ENCODE measurements around the gene KCTD4. TPM values are rescaled to one million over a fixed set of nuclear protein-coding genes. Genes with fewer than 3 reads are reported as not detected.
"Not testable (repeated sequence)": the region's sequence is repeated elsewhere in the genome, so short reads cannot be mapped to it uniquely, and the experiment has no call there.

KCTD4 gene
- under 1 TPM in 1 of 2 donors, not detected in 1; 0.02 TPM for polyA plus RNA-seq

DNA sequence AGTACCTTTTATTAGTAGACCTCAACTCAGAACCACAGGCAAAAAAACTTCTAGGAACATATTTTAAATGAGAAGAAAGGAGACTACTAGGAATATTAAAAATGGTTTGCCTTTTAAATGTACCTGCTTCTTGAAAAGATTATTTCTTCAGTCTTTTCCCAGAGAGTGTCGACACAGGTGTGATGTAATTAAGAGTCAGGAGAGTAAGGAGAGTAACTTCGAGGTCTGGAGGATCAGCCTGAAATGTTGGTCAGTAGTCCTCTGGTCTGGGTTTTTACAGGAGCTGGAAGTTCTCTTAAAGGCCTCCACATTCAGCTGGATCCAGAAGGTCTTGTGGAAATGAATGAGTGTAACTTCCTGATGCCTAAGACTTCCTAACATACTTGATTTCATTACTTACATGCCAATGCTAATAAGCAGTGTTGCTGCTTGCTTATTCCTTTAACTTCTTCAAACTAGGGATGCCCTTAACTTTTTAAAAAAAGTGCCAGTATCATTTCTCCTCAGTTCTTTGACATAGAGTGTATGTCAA lies at the start of gene KCTD4:
Gene KCTD4 (minus strand): TSS at position 345 of the 532 bp plus-strand sequence. CDS start 6,478 bp downstream, outside the sequence.
- H3K4me3 ChIP-seq (ENCODE audit: low read depth in 1 of 2, low read length in 2 of 2): no peak within 1 kb of the TSS
- H3K27ac ChIP-seq (ENCODE audit: low read depth in 2 of 2, low read length in 1 of 2): no peak within 1 kb of the TSS
- peaks cover 0 to 3% of the 10 kb centered on the region in 2 donors for H3K4me1 ChIP-seq (ENCODE audit: control insufficient read depth in 2 of 2, insufficient read depth in 2 of 2, low read length in 1 of 2)
- no peaks in the 10 kb centered on the region for H3K9me3 ChIP-seq (ENCODE audit: control insufficient read depth in 2 of 2, insufficient read depth in 1 of 2, low read depth in 1 of 2, low read length in 1 of 2)
- no peaks in the 10 kb centered on the region for H3K27me3 ChIP-seq (ENCODE audit: control insufficient read depth in 1 of 2, insufficient read depth in 2 of 2, low read length in 2 of 2)
- WGBS, 2 donors: 83 to 84% methylated on average over 2 of the region's 2 CpGs
- no peaks in the 10 kb centered on the region for H3K36me3 ChIP-seq (ENCODE audit: control insufficient read depth in 2 of 2, insufficient read depth in 2 of 2, low read length in 1 of 2)

DNA sequence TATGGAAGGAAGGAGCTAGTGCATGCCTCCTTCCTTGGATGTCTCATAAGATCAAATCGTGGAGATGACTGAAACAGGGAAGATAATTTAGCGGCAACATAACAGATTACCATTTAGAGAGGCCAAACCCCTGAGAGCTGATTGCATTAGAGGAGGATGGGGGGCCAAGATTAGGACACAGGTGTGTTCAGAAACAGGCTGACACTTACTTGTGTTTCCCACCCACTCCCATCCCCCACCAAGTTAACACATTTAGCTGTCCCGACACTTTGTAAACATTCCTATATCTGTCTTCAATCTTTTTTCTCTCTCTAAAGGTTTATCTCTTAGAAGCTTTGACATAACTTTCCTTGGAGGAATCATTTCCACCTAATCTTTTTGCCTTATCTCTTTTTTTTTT lies 48.8 kb upstream of the KCTD4 start:
- 88 to 90% methylated on average over 3 of the region's 3 CpGs for WGBS, 2 donors
- no peaks in the 10 kb centered on the region for H3K9me3 ChIP-seq (ENCODE audit: control insufficient read depth in 2 of 2, insufficient read depth in 1 of 2, low read depth in 1 of 2, low read length in 1 of 2)
- no peaks in the 10 kb centered on the region for H3K36me3 ChIP-seq (ENCODE audit: control insufficient read depth in 2 of 2, insufficient read depth in 2 of 2, low read length in 1 of 2)
- H3K4me1 ChIP-seq (ENCODE audit: control insufficient read depth in 2 of 2, insufficient read depth in 2 of 2, low read length in 1 of 2): no peaks in the 10 kb centered on the region
- no peak overlapping the region for H3K4me3 ChIP-seq (ENCODE audit: low read depth in 1 of 2, low read length in 2 of 2)
- no peaks in the 10 kb centered on the region for H3K27me3 ChIP-seq (ENCODE audit: control insufficient read depth in 1 of 2, insufficient read depth in 2 of 2, low read length in 2 of 2)
- H3K27ac ChIP-seq (ENCODE audit: low read depth in 2 of 2, low read length in 1 of 2): no peak overlapping the region

GRCh38 chr13:45244736-45245135 lies 43.9 kb upstream of the KCTD4 start:
- H3K9me3 ChIP-seq (ENCODE audit: control insufficient read depth in 2 of 2, insufficient read depth in 1 of 2, low read depth in 1 of 2, low read length in 1 of 2); H3K27me3 ChIP-seq (ENCODE audit: control insufficient read depth in 1 of 2, insufficient read depth in 2 of 2, low read length in 2 of 2); H3K27ac ChIP-seq (ENCODE audit: low read depth in 2 of 2, low read length in 1 of 2); H3K36me3 ChIP-seq (ENCODE audit: control insufficient read depth in 2 of 2, insufficient read depth in 2 of 2, low read length in 1 of 2); H3K4me3 ChIP-seq (ENCODE audit: low read depth in 1 of 2, low read length in 2 of 2); H3K4me1 ChIP-seq (ENCODE audit: control insufficient read depth in 2 of 2, insufficient read depth in 2 of 2, low read length in 1 of 2): not testable (repeated sequence)
- 95 to 97% methylated on average over 7 of the region's 7 CpGs for WGBS, 2 donors

GRCh38 chr13:45243077-45243476 lies 42.2 kb upstream of the KCTD4 start:
- no peaks in the 10 kb centered on the region for H3K4me1 ChIP-seq (ENCODE audit: control insufficient read depth in 2 of 2, insufficient read depth in 2 of 2, low read length in 1 of 2)
- no peaks in the 10 kb centered on the region for H3K9me3 ChIP-seq (ENCODE audit: control insufficient read depth in 2 of 2, insufficient read depth in 1 of 2, low read depth in 1 of 2, low read length in 1 of 2)
- WGBS, 2 donors: 68 to 69% methylated on average over 8 of the region's 8 CpGs
- peak overlapping the region in 1 of 2 donors; percentile 60 for H3K27ac ChIP-seq (ENCODE audit: low read depth in 2 of 2, low read length in 1 of 2)
- no peaks in the 10 kb centered on the region for H3K27me3 ChIP-seq (ENCODE audit: control insufficient read depth in 1 of 2, insufficient read depth in 2 of 2, low read length in 2 of 2)
- no peaks in the 10 kb centered on the region for H3K36me3 ChIP-seq (ENCODE audit: control insufficient read depth in 2 of 2, insufficient read depth in 2 of 2, low read length in 1 of 2)
- H3K4me3 ChIP-seq (ENCODE audit: low read depth in 1 of 2, low read length in 2 of 2): no peak overlapping the region

GRCh38 chr13:45242524-45242923 lies 41.7 kb upstream of the KCTD4 start:
- Histone ChIP-seq H3K27me3 (ENCODE audit: control insufficient read depth in 1 of 2, insufficient read depth in 2 of 2, low read length in 2 of 2) (no peaks in the 10 kb centered on the region), H3K27ac (ENCODE audit: low read depth in 2 of 2, low read length in 1 of 2) (no peak overlapping the region), H3K4me3 (ENCODE audit: low read depth in 1 of 2, low read length in 2 of 2) (no peak overlapping the region), H3K9me3 (ENCODE audit: control insufficient read depth in 2 of 2, insufficient read depth in 1 of 2, low read depth in 1 of 2, low read length in 1 of 2) (no peaks in the 10 kb centered on the region), H3K36me3 (ENCODE audit: control insufficient read depth in 2 of 2, insufficient read depth in 2 of 2, low read length in 1 of 2) (no peaks in the 10 kb centered on the region), H3K4me1 (ENCODE audit: control insufficient read depth in 2 of 2, insufficient read depth in 2 of 2, low read length in 1 of 2) (no peaks in the 10 kb centered on the region)
- WGBS, 2 donors: 70 to 77% methylated on average over 1 of the region's 1 CpG

- H3K36me3 ChIP-seq (ENCODE audit: control insufficient read depth in 2 of 2, insufficient read depth in 2 of 2, low read length in 1 of 2): no peaks in the 10 kb centered on the region
- 15 to 19% methylated on average over 3 of the region's 3 CpGs for WGBS, 2 donors
- no peak overlapping the region for H3K27ac ChIP-seq (ENCODE audit: low read depth in 2 of 2, low read length in 1 of 2)
- no peak overlapping the region for H3K4me3 ChIP-seq (ENCODE audit: low read depth in 1 of 2, low read length in 2 of 2)
- no peaks in the 10 kb centered on the region for H3K27me3 ChIP-seq (ENCODE audit: control insufficient read depth in 1 of 2, insufficient read depth in 2 of 2, low read length in 2 of 2)
- H3K9me3 ChIP-seq (ENCODE audit: control insufficient read depth in 2 of 2, insufficient read depth in 1 of 2, low read depth in 1 of 2, low read length in 1 of 2): no peaks in the 10 kb centered on the region
- no peaks in the 10 kb centered on the region for H3K4me1 ChIP-seq (ENCODE audit: control insufficient read depth in 2 of 2, insufficient read depth in 2 of 2, low read length in 1 of 2)
Measured at GRCh38 chr13:45242070-45242469, 41.2 kb upstream of the KCTD4 start.

GRCh38 chr13:45240143-45240542 lies 39.3 kb upstream of the KCTD4 start:
- H3K27ac ChIP-seq (ENCODE audit: low read depth in 2 of 2, low read length in 1 of 2): no peak overlapping the region
- no peaks in the 10 kb centered on the region for H3K36me3 ChIP-seq (ENCODE audit: control insufficient read depth in 2 of 2, insufficient read depth in 2 of 2, low read length in 1 of 2)
- H3K4me3 ChIP-seq (ENCODE audit: low read depth in 1 of 2, low read length in 2 of 2): no peak overlapping the region
- H3K27me3 ChIP-seq (ENCODE audit: control insufficient read depth in 1 of 2, insufficient read depth in 2 of 2, low read length in 2 of 2): no peaks in the 10 kb centered on the region
- no peaks in the 10 kb centered on the region for H3K4me1 ChIP-seq (ENCODE audit: control insufficient read depth in 2 of 2, insufficient read depth in 2 of 2, low read length in 1 of 2)
- no peaks in the 10 kb centered on the region for H3K9me3 ChIP-seq (ENCODE audit: control insufficient read depth in 2 of 2, insufficient read depth in 1 of 2, low read depth in 1 of 2, low read length in 1 of 2)

GRCh38 chr13:45238945-45239795 lies 38.3 kb upstream of the KCTD4 start:
- Histone ChIP-seq H3K4me3 (ENCODE audit: low read depth in 1 of 2, low read length in 2 of 2) (no peak overlapping the region), H3K4me1 (ENCODE audit: control insufficient read depth in 2 of 2, insufficient read depth in 2 of 2, low read length in 1 of 2) (no peaks in the 10 kb centered on the region), H3K27ac (ENCODE audit: low read depth in 2 of 2, low read length in 1 of 2) (peak overlapping the region in 1 of 2 donors; percentile 60), H3K36me3 (ENCODE audit: control insufficient read depth in 2 of 2, insufficient read depth in 2 of 2, low read length in 1 of 2) (no peaks in the 10 kb centered on the region), H3K9me3 (ENCODE audit: control insufficient read depth in 2 of 2, insufficient read depth in 1 of 2, low read depth in 1 of 2, low read length in 1 of 2) (no peaks in the 10 kb centered on the region), H3K27me3 (ENCODE audit: control insufficient read depth in 1 of 2, insufficient read depth in 2 of 2, low read length in 2 of 2) (no peaks in the 10 kb centered on the region)
- WGBS, 2 donors: 61 to 73% methylated on average over 4 of the region's 4 CpGs

GRCh38 chr13:45232591-45232990 lies 31.7 kb upstream of the KCTD4 start:
- WGBS, 2 donors: 90 to 97% methylated on average over 2 of the region's 2 CpGs
- Histone ChIP-seq H3K4me1 (ENCODE audit: control insufficient read depth in 2 of 2, insufficient read depth in 2 of 2, low read length in 1 of 2) (no peaks in the 10 kb centered on the region), H3K4me3 (ENCODE audit: low read depth in 1 of 2, low read length in 2 of 2) (no peak overlapping the region), H3K27ac (ENCODE audit: low read depth in 2 of 2, low read length in 1 of 2) (no peak overlapping the region), H3K27me3 (ENCODE audit: control insufficient read depth in 1 of 2, insufficient read depth in 2 of 2, low read length in 2 of 2) (no peaks in the 10 kb centered on the region), H3K9me3 (ENCODE audit: control insufficient read depth in 2 of 2, insufficient read depth in 1 of 2, low read depth in 1 of 2, low read length in 1 of 2) (no peaks in the 10 kb centered on the region), H3K36me3 (ENCODE audit: control insufficient read depth in 2 of 2, insufficient read depth in 2 of 2, low read length in 1 of 2) (no peaks in the 10 kb centered on the region)

DNA sequence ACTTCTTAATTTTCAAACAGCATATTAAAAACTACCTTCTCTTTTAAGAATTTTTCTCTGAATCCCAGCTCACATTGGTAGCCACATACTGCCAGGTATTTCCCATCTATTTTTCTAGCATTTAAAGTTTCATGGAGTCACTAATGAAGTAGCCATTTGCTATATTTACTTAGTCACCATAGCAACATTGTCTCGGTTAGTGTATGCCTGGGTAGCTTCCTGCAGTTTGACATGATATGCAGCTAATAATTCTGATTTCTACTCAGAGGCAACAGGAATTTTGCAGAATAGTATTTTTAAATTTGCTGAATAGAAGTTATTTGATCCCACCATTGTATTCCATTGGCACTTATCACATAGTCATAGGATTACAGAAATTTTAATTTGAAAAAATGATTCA lies 30.9 kb upstream of the KCTD4 start:
- no peaks in the 10 kb centered on the region for H3K4me1 ChIP-seq (ENCODE audit: control insufficient read depth in 2 of 2, insufficient read depth in 2 of 2, low read length in 1 of 2)
- H3K27ac ChIP-seq (ENCODE audit: low read depth in 2 of 2, low read length in 1 of 2): no peak overlapping the region
- H3K27me3 ChIP-seq (ENCODE audit: control insufficient read depth in 1 of 2, insufficient read depth in 2 of 2, low read length in 2 of 2): no peaks in the 10 kb centered on the region
- H3K4me3 ChIP-seq (ENCODE audit: low read depth in 1 of 2, low read length in 2 of 2): no peak overlapping the region
- H3K36me3 ChIP-seq (ENCODE audit: control insufficient read depth in 2 of 2, insufficient read depth in 2 of 2, low read length in 1 of 2): no peaks in the 10 kb centered on the region
- WGBS, 2 donors: 18% methylated on average over 1 of the region's 1 CpG
- no peaks in the 10 kb centered on the region for H3K9me3 ChIP-seq (ENCODE audit: control insufficient read depth in 2 of 2, insufficient read depth in 1 of 2, low read depth in 1 of 2, low read length in 1 of 2)
